Measurements from ENCODE around the gene TEK. TPM values are rescaled to one million over a fixed set of nuclear protein-coding genes. Genes with fewer than 3 reads are reported as not detected.

TEK gene
- total RNA-seq, 4 donors from 2014 or later: 0.72 to 7.4 (median 4.0) TPM

GRCh38 chr9:27206041-27206440 is 97.0 kb downstream of the TEK start:
- DNase-seq: no peak
- Histone ChIP-seq H3K27ac (no peak overlapping the region), H3K36me3 (no peaks in the 10 kb centered on the region), H3K27me3 (no peaks in the 10 kb centered on the region), H3K4me3 (no peak overlapping the region), H3K4me1 (no peaks in the 10 kb centered on the region), H3K9me3 (no peaks in the 10 kb centered on the region)
- TF ChIP-seq CTCF (IDR thresholded peaks at IDR 0.05) (no peak), POLR2A (IDR thresholded peaks at IDR 0.05) (no peak)
- 85% methylated on average over 7 of the region's 7 CpGs for WGBS, 2 donors
- intact Hi-C loops (cut with DNase I): no loop called here

- Histone ChIP-seq H3K36me3 (no peaks in the 10 kb centered on the region), H3K27me3 (peaks cover 0 to 2% (median 0%) of the 10 kb centered on the region in 4 donors), H3K27ac (no peak overlapping the region), H3K4me3 (no peak overlapping the region), H3K4me1 (no peaks in the 10 kb centered on the region), H3K9me3 (no peaks in the 10 kb centered on the region)
- 51 to 57% methylated on average over 3 of the region's 3 CpGs for WGBS, 2 donors
- no peak for TF ChIP-seq POLR2A (IDR thresholded peaks at IDR 0.05)
- no peak for TF ChIP-seq CTCF (IDR thresholded peaks at IDR 0.05)
- intact Hi-C loops (cut with DNase I): no loop called here
- no peak for DNase-seq
Observed at GRCh38 chr9:27209034-27209433, 100.0 kb downstream of the TEK start.

- Histone ChIP-seq H3K27ac (no peak overlapping the region), H3K4me1 (no peaks in the 10 kb centered on the region), H3K9me3 (no peaks in the 10 kb centered on the region), H3K4me3 (no peak overlapping the region), H3K27me3 (peaks cover 0 to 2% (median 0%) of the 10 kb centered on the region in 4 donors), H3K36me3 (no peaks in the 10 kb centered on the region)
- no peak for DNase-seq
- TF ChIP-seq POLR2A (IDR thresholded peaks at IDR 0.05) (no peak), CTCF (IDR thresholded peaks at IDR 0.05) (no peak)
- intact Hi-C loops (cut with DNase I): no loop called here
- 90% methylated on average over 6 to 7 of the region's 7 CpGs for WGBS, 2 donors
Observed at GRCh38 chr9:27210588-27210987, 101.6 kb downstream of the TEK start.

GRCh38 chr9:27212191-27212590 is 103.2 kb downstream of the TEK start:
- H3K36me3 ChIP-seq: no peaks in the 10 kb centered on the region
- WGBS, 2 donors: 45 to 48% methylated on average over 4 of the region's 4 CpGs
- TF ChIP-seq CTCF (IDR thresholded peaks at IDR 0.05) (no peak), POLR2A (IDR thresholded peaks at IDR 0.05) (no peak)

GRCh38 chr9:27212621-27213020 is 103.6 kb downstream of the TEK start:
- Histone ChIP-seq H3K4me3 (no peak overlapping the region), H3K36me3 (no peaks in the 10 kb centered on the region), H3K27ac (no peak overlapping the region), H3K27me3 (peaks cover 0 to 2% (median 0%) of the 10 kb centered on the region in 4 donors), H3K9me3 (no peaks in the 10 kb centered on the region), H3K4me1 (no peaks in the 10 kb centered on the region)
- intact Hi-C loops (cut with DNase I): no loop called here
- TF ChIP-seq CTCF (IDR thresholded peaks at IDR 0.05) (no peak), POLR2A (IDR thresholded peaks at IDR 0.05) (no peak)
- 83 to 92% methylated on average over 14 of the region's 14 CpGs for WGBS, 2 donors
- no peak for DNase-seq

More at GRCh38 chr9:27212191-27212590, 103.2 kb downstream of the TEK start:
- Histone ChIP-seq H3K27ac (no peak overlapping the region), H3K4me3 (no peak overlapping the region), H3K4me1 (no peaks in the 10 kb centered on the region), H3K9me3 (no peaks in the 10 kb centered on the region), H3K27me3 (peaks cover 0 to 2% (median 0%) of the 10 kb centered on the region in 4 donors)
- intact Hi-C loops (cut with DNase I): no loop called here
- no peak for DNase-seq

Data from esophagus squamous epithelium (tissue), 5 donors.